Activated CD4-positive, CD25-positive, alpha-beta regulatory T cell treated with anti-CD3 and anti-CD28 coated beads, Interleukin-2, amount 50 U/mL, for 72 hours (primary cell): ENCODE measurements around the gene ZGLP1.

ENCODE experiments used
- DNase-seq: peaks from one replicate; pipeline ENCODE4 v3.0.0; 2021

ZGLP1 gene

DNA sequence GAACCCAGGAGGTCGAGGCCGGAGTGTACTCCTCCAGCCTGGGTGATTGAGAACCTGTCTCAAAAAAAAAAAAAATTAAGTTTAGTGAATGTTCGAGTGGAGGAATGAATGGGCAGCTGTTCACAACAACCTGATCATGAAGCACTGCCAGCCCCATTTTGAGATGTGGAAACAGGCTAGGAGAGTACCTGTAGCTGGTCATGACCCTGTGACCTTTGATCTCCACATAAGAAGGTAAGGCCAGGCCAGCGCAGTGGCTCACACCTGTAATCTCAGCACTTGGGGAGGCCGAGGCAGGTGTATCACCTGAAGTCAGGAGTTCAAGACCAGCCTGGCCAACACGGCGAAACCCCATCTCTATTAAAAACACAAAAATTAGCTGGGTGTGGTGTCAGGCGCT, 16.1 kb upstream of the ZGLP1 start:
- DNase-seq: no peak

GRCh38 chr19:10321874-10322835, 12.5 kb upstream of the ZGLP1 start:
- DNase-seq: no peak

GRCh38 chr19:10321417-10321797, 11.8 kb upstream of the ZGLP1 start:
- no peak for DNase-seq

DNA sequence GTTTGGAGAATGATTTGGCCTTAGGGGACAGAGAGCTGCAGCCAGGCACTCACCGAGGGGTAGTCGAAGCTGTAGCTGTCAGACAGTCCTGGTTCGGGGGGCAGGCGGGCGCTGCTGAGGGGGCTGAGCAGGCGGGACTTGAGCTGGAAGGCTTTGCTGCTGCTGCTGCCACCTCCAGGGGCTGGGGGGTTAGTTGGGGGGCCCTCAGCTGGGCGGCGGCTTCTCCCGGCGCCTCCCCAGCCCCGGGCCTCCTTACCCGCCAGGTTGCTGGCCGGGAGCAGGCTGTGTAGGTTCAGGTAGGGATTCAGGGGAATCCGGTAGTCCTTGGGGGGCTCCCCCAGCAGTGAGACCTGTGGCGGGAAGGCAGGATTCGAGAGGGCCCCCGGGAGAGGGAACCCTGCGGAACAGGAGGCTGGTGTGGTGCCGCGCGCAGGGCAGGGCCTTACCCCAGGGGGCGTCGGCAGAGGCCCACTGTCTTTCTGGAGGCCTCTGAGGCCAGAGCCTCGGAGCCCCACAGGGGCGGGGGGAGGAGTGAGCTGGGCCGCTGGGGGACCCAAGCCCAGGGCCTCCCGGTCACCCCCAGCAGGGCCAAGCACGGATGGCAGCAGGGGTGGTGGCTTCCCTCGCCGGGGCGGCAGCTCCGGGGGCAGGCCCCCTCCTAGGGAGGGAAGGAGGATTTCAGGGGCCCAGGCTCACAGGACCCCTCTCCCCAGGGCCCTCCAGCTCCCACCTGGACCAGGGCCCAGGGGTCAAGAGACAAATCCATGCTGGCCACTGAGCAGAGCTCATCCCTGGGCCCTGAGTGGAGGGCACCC, 11.2 kb upstream of the ZGLP1 start:
- DNase-seq: no peak

GRCh38 chr19:10318807-10319682, 9.4 kb upstream of the ZGLP1 start:
- no peak for DNase-seq

DNA sequence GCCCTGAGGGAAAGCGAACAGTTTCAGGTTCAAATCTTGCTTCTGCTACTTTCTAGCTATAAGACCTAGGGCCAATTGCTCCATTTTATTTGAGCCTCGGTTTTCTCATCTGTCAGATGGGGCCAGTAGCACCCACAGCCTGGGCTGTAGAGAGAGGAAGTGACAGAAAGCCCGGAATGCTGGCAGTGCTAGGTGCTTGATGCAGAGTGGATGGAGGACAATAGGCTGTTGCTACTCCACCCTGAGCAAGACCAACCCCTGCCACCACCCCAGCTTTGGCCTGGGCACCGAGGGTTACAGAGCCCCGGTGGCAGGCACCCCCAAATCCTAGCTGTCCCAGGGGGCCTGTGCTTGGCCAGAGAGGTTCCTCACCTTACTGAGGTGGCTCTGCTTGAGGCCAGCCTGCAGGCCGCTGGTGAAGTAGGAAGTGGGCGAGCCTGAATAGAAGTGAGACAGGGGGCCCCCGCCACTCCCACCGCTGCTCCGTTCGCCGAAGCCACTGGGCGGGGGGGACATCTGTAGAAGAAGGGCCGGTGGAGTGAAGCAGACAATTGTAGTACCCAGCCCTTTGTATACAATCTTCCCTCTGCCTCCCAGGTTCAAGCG, 8.3 kb upstream of the ZGLP1 start:
- no peak for DNase-seq

- DNase-seq: no peak
These were observed 7.6 kb upstream of the ZGLP1 start for GRCh38 chr19:10317045-10317856.

DNA sequence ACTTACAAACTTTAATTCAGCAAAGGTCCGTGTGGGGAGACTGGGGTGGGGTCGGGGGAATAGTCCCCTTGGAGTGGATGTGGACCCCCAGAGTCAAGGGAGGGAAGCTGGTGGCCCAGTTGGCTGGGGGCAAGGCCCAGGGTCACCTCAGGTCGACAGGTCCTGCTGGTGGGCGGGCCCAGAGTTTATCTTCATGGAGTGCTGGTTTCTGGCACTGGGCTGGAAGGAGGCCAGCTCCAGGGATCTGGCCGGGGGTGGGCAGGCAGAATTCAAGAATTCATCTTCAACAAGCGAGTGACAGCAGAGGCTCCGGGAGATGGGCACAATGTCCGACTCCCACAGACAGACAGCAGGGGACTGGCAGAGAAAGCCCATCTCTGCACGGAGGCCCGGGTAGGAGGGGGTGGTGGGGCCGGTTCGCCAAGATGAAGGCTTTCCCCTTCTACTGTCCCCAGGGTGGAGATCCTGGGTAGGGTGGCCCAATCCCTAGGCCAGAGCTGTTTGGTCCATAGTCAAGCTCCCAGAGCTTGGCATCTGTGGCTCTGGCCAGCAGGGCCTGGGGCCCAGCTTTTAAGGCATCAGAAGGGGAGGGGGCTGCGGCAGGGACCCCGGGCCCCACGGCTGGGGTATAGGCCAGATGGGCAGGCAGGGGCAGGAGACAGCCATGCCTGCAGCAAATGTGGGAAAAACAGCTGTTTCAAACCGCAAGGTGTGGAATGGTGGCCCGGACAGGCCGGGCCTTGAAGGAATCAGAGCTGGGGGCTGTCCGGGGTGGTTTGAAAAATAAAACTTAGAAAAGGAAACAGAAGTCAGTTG, 6.8 kb upstream of the ZGLP1 start:
- no peak for DNase-seq

DNA sequence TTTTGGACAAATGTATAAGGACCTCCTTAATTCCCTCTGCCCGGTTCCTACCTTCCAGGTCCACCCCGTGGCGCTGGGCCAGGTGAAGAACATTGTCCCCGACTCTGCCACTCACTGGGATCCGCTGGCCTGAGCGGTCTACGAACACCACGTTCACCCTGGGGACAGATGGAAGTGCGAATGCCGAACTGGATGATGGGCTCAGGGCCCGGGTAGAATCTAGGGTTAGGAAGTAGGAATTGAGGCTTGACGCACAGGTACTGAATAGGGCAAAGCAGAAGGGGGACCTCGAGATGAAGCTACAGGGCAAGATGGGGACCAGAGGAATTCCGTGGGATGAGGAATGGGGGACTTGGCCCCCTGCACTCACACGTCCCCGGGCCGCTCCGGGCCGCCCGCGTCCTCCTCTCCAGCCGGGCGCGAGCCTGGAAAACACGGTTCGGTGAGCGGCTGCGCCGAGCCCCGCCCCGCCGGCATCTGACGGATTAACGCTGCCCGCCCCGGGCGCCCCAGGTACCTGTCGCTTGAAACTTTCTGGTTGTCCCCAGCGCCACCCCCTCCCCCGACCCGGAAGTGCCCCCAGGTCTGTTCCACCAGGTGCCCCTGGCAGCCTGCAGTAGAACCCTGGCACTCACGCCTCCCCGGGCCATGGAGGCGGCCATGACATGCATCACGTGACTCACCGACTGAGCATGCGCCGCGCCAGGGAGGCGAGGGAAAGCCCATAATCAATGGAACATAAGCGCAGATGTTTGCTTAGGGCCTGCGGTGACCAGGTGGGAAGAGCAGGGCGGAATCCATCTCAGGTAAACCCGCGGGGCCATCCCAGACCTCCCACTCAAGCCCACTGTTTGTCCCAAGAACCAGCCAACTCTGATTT, 6.0 kb upstream of the ZGLP1 start, which contains the start of gene FDX2:
FDX2 (minus strand) TSS at position 681 of the 880 bp plus-strand sequence; CDS start at position 662, 19 bp downstream.
- peak; percentile 94 for DNase-seq

- no peak for DNase-seq
These were observed 3.3 kb downstream of the ZGLP1 start for GRCh38 chr19:10306327-10306726.

- DNase-seq: no peak
These were observed 4.3 kb downstream of the ZGLP1 start for GRCh38 chr19:10305139-10305806.

GRCh38 chr19:10299545-10300458, 9.8 kb downstream of the ZGLP1 start:
- DNase-seq: no peak

- no peak for DNase-seq
These were observed 13.6 kb downstream of the ZGLP1 start for GRCh38 chr19:10295847-10296591.

GRCh38 chr19:10295305-10295846, 14.2 kb downstream of the ZGLP1 start:
- peak; percentile 62 for DNase-seq

DNA sequence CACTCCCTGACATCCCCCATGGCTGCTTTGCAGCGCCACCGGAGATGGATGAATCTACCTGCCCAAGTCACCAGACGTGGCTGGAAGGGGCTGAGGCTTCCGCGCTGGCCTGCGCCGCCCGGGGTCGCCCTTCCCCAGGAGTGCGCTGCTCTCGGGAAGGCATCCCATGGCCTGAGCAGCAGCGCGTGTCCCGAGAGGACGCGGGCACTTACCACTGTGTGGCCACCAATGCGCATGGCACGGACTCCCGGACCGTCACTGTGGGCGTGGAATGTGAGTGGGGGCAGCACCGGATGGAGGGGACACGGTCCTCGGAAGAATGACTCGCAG, 15.3 kb downstream of the ZGLP1 start:
- DNase-seq: no peak

DNA sequence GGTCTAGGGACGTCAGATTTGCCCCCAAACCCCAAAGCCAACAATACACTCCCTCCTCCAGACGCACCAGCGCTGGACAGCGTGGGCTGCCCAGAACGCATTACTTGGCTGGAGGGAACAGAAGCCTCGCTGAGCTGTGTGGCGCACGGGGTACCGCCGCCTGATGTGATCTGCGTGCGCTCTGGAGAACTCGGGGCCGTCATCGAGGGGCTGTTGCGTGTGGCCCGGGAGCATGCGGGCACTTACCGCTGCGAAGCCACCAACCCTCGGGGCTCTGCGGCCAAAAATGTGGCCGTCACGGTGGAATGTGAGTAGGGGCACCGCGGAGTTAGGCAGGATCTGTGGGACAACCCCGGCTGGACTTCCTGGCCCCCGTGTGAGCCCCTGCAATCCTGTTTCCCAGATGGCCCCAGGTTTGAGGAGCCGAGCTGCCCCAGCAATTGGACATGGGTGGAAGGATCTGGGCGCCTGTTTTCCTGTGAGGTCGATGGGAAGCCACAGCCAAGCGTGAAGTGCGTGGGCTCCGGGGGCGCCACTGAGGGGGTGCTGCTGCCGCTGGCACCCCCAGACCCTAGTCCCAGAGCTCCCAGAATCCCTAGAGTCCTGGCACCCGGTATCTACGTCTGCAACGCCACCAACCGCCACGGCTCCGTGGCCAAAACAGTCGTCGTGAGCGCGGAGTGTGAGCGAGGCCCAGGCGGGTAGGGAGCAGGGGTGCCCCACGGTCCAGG, 15.8 kb downstream of the ZGLP1 start:
- no peak for DNase-seq
